ENCODE data around the gene AUTS2.

Gene AUTS2

GRCh38 chr7:69622960-69623359, 24.7 kb downstream of the AUTS2 start:
- CTCF ChIA-PET: no interaction called here
- POLR2A ChIA-PET: no interaction called here
- TF ChIP-seq ARNT (IDR thresholded peaks at IDR 0.05): no peak
- no peak for TF ChIP-seq ZNF384 (IDR thresholded peaks at IDR 0.05)
- no peak for TF ChIP-seq CTBP1 (IDR thresholded peaks at IDR 0.05; ENCODE audit: borderline replicate concordance)
- TF ChIP-seq FOXK2 (IDR thresholded peaks at IDR 0.05): no peak
- TF ChIP-seq FOXM1 (IDR thresholded peaks at IDR 0.05; ENCODE audit: borderline replicate concordance): no peak
- TF ChIP-seq BHLHE40 (IDR thresholded peaks at IDR 0.05; ENCODE audit: borderline replicate concordance): no peak
- TF ChIP-seq SUZ12 (IDR thresholded peaks at IDR 0.05): no peak
- no peak for TF ChIP-seq SP1 (IDR thresholded peaks at IDR 0.05)
- TF ChIP-seq TARDBP (IDR thresholded peaks at IDR 0.05): no peak
- TF ChIP-seq L3MBTL2 (conservative IDR thresholded peaks at IDR 0.05): no peak
- TF ChIP-seq FOXA1 (IDR thresholded peaks at IDR 0.05): no peak
- no peak for TF ChIP-seq PKNOX1 (IDR thresholded peaks at IDR 0.05)
- no peak for TF ChIP-seq NFRKB (IDR thresholded peaks at IDR 0.05)
- no peak for TF ChIP-seq ELF4 (IDR thresholded peaks at IDR 0.05)
- TF ChIP-seq HDGF (IDR thresholded peaks at IDR 0.05; ENCODE audit: borderline replicate concordance): no peak
- TF ChIP-seq LEF1 (IDR thresholded peaks at IDR 0.05; ENCODE audit: borderline replicate concordance): no peak

DNA sequence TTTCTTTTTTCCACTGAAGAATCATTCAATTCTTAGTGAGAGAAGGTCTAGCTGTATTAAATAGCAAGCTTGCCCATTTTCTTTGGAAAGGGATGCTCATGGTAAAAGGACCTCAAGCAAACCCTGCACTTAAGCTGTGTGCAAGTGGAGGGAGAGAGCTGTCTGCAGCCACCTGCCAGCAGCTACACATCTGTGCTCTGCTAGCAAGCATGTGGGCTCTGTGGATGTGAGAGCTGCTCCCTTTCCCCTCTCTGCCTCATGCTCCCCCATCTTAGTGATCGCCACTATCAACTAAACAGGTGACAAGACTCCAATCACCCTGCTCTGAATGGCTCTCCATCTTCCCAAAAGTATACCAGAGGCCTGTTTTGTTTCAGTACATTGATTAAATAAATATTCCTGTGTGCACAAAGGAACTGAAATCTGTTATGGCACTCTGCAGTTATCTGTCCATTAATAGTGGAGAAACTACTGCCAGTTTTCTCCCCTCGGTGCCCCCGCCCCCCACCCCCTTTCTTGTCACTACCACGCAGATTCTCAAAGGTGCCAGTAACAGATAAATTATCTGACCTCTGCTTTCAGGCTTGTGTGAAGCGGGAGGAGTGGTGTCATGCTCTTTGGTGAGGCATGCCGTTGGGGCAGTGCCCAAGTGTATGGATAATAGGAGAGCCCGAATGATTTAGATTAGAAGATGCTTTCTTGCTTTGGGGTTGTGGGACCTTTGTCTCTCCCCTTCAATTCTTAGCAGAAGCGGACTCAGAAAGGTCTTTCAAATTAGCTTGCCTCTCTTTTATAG, 26.4 kb downstream of the AUTS2 start:
- POLR2A ChIA-PET: no interaction called here
- CTCF ChIA-PET: interaction anchor here (0.7 kb wide), 1 partner anchor 311 kb away, joined by 3 read pairs; no protein-coding TSS in a partner anchor
- no peak for DNase-seq (ENCODE audit: extremely low spot score)
- TF ChIP-seq ARNT (IDR thresholded peaks at IDR 0.05) (no peak), L3MBTL2 (conservative IDR thresholded peaks at IDR 0.05) (no peak), ELF4 (IDR thresholded peaks at IDR 0.05) (no peak), FOXK2 (IDR thresholded peaks at IDR 0.05) (no peak), BHLHE40 (IDR thresholded peaks at IDR 0.05; ENCODE audit: borderline replicate concordance) (no peak), SUZ12 (IDR thresholded peaks at IDR 0.05) (no peak), ZNF384 (IDR thresholded peaks at IDR 0.05) (no peak), PKNOX1 (IDR thresholded peaks at IDR 0.05) (no peak), CTBP1 (IDR thresholded peaks at IDR 0.05; ENCODE audit: borderline replicate concordance) (no peak), NFRKB (IDR thresholded peaks at IDR 0.05) (no peak)

More at GRCh38 chr7:69622960-69623359, 24.7 kb downstream of the AUTS2 start:
- DNase-seq (ENCODE audit: extremely low spot score): no peak

DNA sequence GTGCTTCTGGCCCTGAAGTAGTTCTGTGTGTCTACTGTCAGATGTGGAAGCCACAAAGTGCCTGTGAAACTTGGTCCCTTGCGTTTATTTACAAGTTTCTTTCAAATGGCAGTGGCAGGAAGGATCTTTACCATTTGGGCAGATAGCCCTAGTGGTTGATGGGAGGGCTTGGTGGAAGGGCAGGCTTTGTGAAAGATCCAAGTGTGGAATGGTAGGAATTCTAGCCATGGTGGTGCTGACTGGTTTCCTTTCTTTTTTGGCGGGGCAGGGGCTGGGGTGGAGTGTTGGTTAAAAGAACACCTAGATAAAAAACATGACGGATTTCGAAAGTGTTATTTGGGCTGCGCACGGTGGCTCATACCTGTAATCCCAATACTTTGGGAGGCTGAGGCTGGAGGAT, 27.0 kb downstream of the AUTS2 start:
- ChIA-PET CTCF (no interaction called here), POLR2A (no interaction called here)
- no peak for DNase-seq (ENCODE audit: extremely low spot score)
- no peak for TF ChIP-seq FOXM1 (IDR thresholded peaks at IDR 0.05; ENCODE audit: borderline replicate concordance)
- TF ChIP-seq TARDBP (IDR thresholded peaks at IDR 0.05): no peak
- no peak for TF ChIP-seq ZNF384 (IDR thresholded peaks at IDR 0.05)

- TF ChIP-seq ZNF384 (IDR thresholded peaks at IDR 0.05) (no peak), FOXK2 (IDR thresholded peaks at IDR 0.05) (no peak), ARNT (IDR thresholded peaks at IDR 0.05) (no peak), SUZ12 (IDR thresholded peaks at IDR 0.05) (no peak), L3MBTL2 (conservative IDR thresholded peaks at IDR 0.05) (no peak), HDGF (IDR thresholded peaks at IDR 0.05; ENCODE audit: borderline replicate concordance) (no peak), BHLHE40 (IDR thresholded peaks at IDR 0.05; ENCODE audit: borderline replicate concordance) (no peak), LEF1 (IDR thresholded peaks at IDR 0.05; ENCODE audit: borderline replicate concordance) (no peak), PKNOX1 (IDR thresholded peaks at IDR 0.05) (no peak), FOXM1 (IDR thresholded peaks at IDR 0.05; ENCODE audit: borderline replicate concordance) (no peak), ELF4 (IDR thresholded peaks at IDR 0.05) (no peak), NFRKB (IDR thresholded peaks at IDR 0.05) (no peak), CTBP1 (IDR thresholded peaks at IDR 0.05; ENCODE audit: borderline replicate concordance) (no peak), FOXA1 (IDR thresholded peaks at IDR 0.05) (no peak), TARDBP (IDR thresholded peaks at IDR 0.05) (no peak)
- DNase-seq (ENCODE audit: extremely low spot score): no peak
- POLR2A ChIA-PET: no interaction called here
- CTCF ChIA-PET: no interaction called here
Measured at GRCh38 chr7:69625798-69626197, 27.5 kb downstream of the AUTS2 start.

GRCh38 chr7:69630292-69630691, 32.0 kb downstream of the AUTS2 start:
- no peak for TF ChIP-seq SP1 (IDR thresholded peaks at IDR 0.05)
- TF ChIP-seq PKNOX1 (IDR thresholded peaks at IDR 0.05): peak; percentile 32; the same call in 1 of the 2 replicates
- DNase-seq (ENCODE audit: extremely low spot score): no peak
- ChIA-PET POLR2A (no interaction called here), CTCF (no interaction called here)

GRCh38 chr7:69631131-69631530, 32.9 kb downstream of the AUTS2 start:
- ChIA-PET CTCF (no interaction called here), POLR2A (no interaction called here)
- DNase-seq (ENCODE audit: extremely low spot score): no peak
- TF ChIP-seq BHLHE40 (IDR thresholded peaks at IDR 0.05; ENCODE audit: borderline replicate concordance) (no peak), FOXK2 (IDR thresholded peaks at IDR 0.05) (no peak), L3MBTL2 (conservative IDR thresholded peaks at IDR 0.05) (no peak), ARNT (IDR thresholded peaks at IDR 0.05) (no peak), FOXA1 (IDR thresholded peaks at IDR 0.05) (no peak), SP1 (IDR thresholded peaks at IDR 0.05) (no peak)
